Kidney (tissue), 14 donors: ENCODE measurements around the gene N4BP2L1. TPM values are rescaled to one million over a fixed set of nuclear protein-coding genes. Genes with fewer than 3 reads are reported as not detected.

ENCODE experiments used
- DNase-seq, 5 donors: peaks; one replicate each; pipeline ENCODE4 v3.0.0-alpha.2; 2013 to 2020
- FAIRE-seq: peaks from 2 replicates; lab custom pipeline; 2012; peaks lifted over from hg19 to GRCh38; lab: Jason Lieb, UNC
- H3K27ac ChIP-seq, 2 donors: one replicate each; pipeline ENCODE4 v1.7.0; 2013; ENCODE audit warnings: low read depth in 2 of 2, low read length in 2 of 2, inconsistent platforms in 1 of 2
- H3K27me3 ChIP-seq: one replicate; pipeline ENCODE4 v1.7.1; 2013; ENCODE audit warnings: low read length, inconsistent platforms; ENCODE audit not compliant: control insufficient read depth, insufficient read depth
- H3K36me3 ChIP-seq, 3 donors: one replicate each; pipeline versions ENCODE4 v1.7.0 to v1.7.1; 2013; ENCODE audit warnings: low read length in 3 of 3, control low read depth in 1 of 3, inconsistent platforms in 1 of 3; ENCODE audit not compliant: insufficient read depth in 3 of 3, control insufficient read depth in 2 of 3
- H3K4me1 ChIP-seq, 3 donors: one replicate each; pipeline versions ENCODE4 v1.7.0 to v1.7.1; 2013; ENCODE audit warnings: low read length in 3 of 3, inconsistent platforms in 1 of 3, low read depth in 1 of 3; ENCODE audit not compliant: control insufficient read depth in 2 of 3, insufficient read depth in 2 of 3
- H3K4me3 ChIP-seq, 3 donors: one replicate each; pipeline versions ENCODE4 v1.7.0 to v1.8.1; 2013; ENCODE audit warnings: low read length in 3 of 3, control low read depth in 1 of 3, inconsistent platforms in 1 of 3
- H3K9ac ChIP-seq, 3 donors: one replicate each; pipeline versions ENCODE4 v1.7.0 to v1.7.1; 2013; ENCODE audit warnings: low read length in 3 of 3, control low read depth in 1 of 3, inconsistent platforms in 1 of 3
- H3K9me3 ChIP-seq, 3 donors: one replicate each; pipeline versions ENCODE4 v1.7.0 to v1.7.1; 2013; ENCODE audit warnings: low read length in 3 of 3, control low read depth in 1 of 3, inconsistent platforms in 1 of 3; ENCODE audit not compliant: control insufficient read depth in 2 of 3, insufficient read depth in 1 of 3
- CTCF ChIP-seq: IDR thresholded peaks from 3 replicates; pipeline ENCODE4 v1.5.1; 2012; ENCODE audit warnings: mild to moderate bottlenecking, moderate library complexity, borderline replicate concordance; ENCODE audit not compliant: insufficient read depth; ENCODE audit errors: extremely low read depth
- intact Hi-C: fragments of 100-400 bp; cut with DNase I; formaldehyde crosslinking; loops from one replicate; pipeline ENCODE4 v1.11.1; 2022
- polyA plus RNA-seq: library from polyadenylated mRNA; stranded (reverse); fragments of 350-450 nt; fragmentation: Illumina TruSeq; extraction: RNeasy Lipid Tissue Mini Kit (QIAGEN cat#74804); gene quantifications from one replicate; pipeline ENCODE4 v1.2.3, GENCODE V29; 2014; ENCODE audit warnings: low read depth, low replicate concordance; ENCODE audit not compliant: insufficient read depth
- total RNA-seq: library from RNA; stranded (reverse); fragmentation: NEBNext Ultra II Directional; extraction: Animal tissue kit (Norgen Biotek cat#: 25700); gene quantifications from one replicate; pipeline ENCODE4 v1.2.1, GENCODE V29; 2021
- donor health status: control.
- donor health status: control.
- donor health status: control.
- donor health status: control.
- donor health status: control.
- donor health status: DM: yes; HTN: yes; CAD: no.
- donor health status: Normal renal cell carcinoma (clear cell type).

The N4BP2L1 gene
- total and polyA plus RNA-seq, 2 donors from 2014 or later = 10.1 to 14.5 TPM

DNA sequence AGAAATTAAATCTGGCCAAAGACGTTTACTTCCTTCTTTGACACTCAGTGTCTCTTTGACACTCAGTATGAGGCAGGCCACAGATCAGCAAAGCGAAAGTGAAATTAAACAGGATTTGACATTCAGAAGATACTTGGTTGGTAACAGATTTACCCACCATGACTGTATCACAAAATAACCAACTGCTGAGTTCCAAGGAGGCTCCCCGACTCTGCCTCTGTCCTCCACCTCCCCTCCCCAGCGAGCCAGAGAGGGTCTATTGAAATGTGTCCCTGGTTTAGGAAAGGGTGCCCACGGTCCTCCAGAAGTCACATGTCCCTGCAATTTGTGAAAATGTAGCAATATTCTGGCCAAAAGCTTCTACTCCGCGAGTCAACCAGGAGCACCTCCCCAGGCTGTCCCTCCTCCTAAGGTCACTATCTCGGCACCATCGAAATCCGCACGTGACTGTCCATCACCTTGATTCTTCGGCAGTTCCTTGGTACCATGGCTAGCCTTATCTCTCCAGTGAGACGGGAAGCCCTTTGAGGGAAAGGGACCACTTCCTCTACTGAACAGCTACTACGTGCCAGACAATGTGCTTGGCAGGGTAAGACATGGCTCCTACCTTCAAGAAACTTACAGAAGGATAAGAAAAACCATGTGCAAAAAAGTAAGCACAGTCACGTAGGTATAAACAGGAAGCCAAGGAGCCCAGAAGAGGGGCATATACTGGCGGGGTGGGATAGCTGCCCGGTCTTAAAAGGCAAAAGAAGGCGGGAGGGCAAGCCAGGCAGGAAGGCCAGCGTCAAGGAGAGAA is 1.5 kb downstream of the N4BP2L1 start:
- Histone ChIP-seq H3K4me3 (peak overlapping the region; percentile 54 to 72 (median 69)), H3K27ac (peak overlapping the region; percentile 69 to 89), H3K9ac (peak overlapping the region; percentile 5 to 65 (median 19)), H3K27me3 (no peaks in the 10 kb centered on the region), H3K36me3 (peaks cover 0 to 2% (median 0%) of the 10 kb centered on the region in 3 donors), H3K9me3 (no peaks in the 10 kb centered on the region), H3K4me1 (peaks cover 0 to 10% (median 4%) of the 10 kb centered on the region in 3 donors)
- peak in 2 of 5 donors; percentile 28 to 42 for DNase-seq
- intact Hi-C loops = no loop called here
- no peak for FAIRE-seq
- TF ChIP-seq CTCF = no peak

- intact Hi-C loops = no loop called here
- peaks cover 0 to under 1% (median 0%) of the 10 kb centered on the region in 3 donors for H3K36me3 ChIP-seq
- H3K27ac ChIP-seq = no peak overlapping the region
- H3K4me1 ChIP-seq = peaks cover 0 to 10% (median 4%) of the 10 kb centered on the region in 3 donors
- no peak overlapping the region for H3K9ac ChIP-seq
- no peaks in the 10 kb centered on the region for H3K27me3 ChIP-seq
- FAIRE-seq (no peak), DNase-seq (no peak)
- no peaks in the 10 kb centered on the region for H3K9me3 ChIP-seq
- no peak overlapping the region for H3K4me3 ChIP-seq
- no peak for TF ChIP-seq CTCF
These were observed 2.8 kb downstream of the N4BP2L1 start for GRCh38 chr13:32425158-32425557.

DNA sequence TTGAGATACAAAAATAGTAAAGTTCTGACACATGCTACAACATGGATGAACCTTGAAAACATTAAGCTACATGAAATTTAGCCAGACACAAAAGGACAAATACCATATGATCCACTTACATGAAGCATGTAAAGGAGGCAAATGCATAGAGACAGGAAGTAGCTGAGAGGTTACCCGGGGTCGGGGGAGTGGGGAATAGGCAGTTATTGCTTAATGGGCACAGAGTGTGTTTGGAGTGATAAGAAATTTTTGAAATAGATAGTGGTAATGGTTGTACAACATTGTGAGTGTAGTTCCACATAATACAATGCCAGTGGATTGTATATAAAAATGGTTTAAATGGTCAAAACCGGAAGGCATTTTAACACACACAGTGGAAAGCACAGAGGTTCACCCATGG is 4.3 kb downstream of the N4BP2L1 start:
- FAIRE-seq (no peak), DNase-seq (no peak)
- intact Hi-C loops = no loop called here
- Histone ChIP-seq H3K27ac (no peak overlapping the region), H3K36me3 (no peaks in the 10 kb centered on the region), H3K9me3 (no peaks in the 10 kb centered on the region), H3K4me3 (no peak overlapping the region), H3K4me1 (peaks cover 0 to 8% (median 4%) of the 10 kb centered on the region in 3 donors), H3K9ac (no peak overlapping the region), H3K27me3 (no peaks in the 10 kb centered on the region)
- no peak for TF ChIP-seq CTCF
